ENCODE measurements around the gene PMEPA1.

PMEPA1 gene

DNA sequence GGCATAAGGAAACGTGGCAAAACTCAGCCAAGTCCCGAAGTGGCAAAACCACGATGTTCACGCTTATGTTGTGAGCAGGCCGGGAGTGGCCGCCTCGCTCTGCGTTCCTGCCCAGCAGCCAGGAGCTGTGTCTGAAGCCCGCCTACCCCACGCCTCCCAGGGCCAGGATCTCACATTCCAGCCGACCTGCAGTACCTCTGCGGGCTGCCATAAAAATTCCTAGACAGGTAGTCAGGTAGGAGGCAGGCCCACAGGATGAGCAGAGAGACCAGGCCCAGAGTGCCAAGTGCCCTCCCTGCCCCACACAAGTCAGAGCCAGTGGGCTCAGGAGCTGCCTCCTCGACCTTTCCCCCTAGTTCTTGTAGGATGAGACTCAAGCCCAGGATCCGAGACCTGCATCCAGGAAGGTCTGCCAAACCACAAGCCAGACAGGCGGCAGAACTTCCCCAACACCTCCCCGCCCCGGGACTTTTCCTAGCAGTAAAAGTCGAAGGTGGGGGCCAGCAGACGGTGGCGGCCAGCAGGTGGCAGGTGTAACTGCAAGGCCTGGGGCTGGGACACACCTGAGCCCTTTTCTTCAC, 16.7 kb downstream of the PMEPA1 start:
- DNase-seq, result no peak

DNA sequence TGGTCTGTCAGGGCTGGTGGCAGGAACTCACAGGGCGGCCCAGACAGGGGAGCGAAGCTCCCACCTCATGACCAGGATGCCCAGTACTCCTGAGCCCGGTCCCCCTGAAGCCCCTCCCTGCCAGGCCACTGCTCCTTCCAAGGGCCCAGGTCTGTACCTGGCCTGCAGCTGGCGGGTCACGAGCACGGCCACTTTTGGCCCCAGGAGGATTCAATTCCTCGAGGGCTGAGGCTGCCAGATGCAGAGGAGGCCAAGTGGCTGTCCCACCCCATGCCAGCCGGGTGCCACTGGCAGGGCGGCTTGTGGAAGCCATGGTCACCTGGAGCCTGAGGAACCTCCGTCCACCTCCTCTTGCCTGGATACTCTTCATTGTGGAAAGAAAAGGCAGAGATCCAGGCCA, 17.4 kb downstream of the PMEPA1 start:
- DNase-seq, result no peak

GRCh38 chr20:57691699-57692098, 18.1 kb downstream of the PMEPA1 start:
- no peak for DNase-seq

DNA sequence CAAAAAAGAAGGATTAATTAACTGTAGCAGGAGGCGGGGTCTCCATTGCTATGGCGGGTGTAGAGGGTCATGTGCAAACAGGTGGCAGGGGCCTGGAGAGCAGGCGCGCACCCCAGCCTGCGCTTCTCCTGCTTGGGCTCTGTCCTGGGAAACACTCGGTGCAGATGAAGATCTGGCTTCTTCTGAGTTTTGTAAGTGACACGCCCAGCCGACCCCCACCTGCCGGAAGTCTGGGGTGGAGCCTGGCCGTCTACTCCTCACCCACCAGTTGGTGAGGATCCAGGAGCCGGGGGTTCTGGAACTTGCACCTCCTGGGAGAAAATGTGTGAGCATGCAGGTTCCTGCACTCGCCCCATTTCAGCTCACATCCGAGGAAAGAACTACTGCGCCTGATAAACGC, 19.3 kb downstream of the PMEPA1 start:
- DNase-seq, result no peak

- no peak for DNase-seq
These were observed 19.9 kb downstream of the PMEPA1 start for GRCh38 chr20:57689745-57690481.

GRCh38 chr20:57688864-57689263, 21.0 kb downstream of the PMEPA1 start:
- no peak for DNase-seq

DNA sequence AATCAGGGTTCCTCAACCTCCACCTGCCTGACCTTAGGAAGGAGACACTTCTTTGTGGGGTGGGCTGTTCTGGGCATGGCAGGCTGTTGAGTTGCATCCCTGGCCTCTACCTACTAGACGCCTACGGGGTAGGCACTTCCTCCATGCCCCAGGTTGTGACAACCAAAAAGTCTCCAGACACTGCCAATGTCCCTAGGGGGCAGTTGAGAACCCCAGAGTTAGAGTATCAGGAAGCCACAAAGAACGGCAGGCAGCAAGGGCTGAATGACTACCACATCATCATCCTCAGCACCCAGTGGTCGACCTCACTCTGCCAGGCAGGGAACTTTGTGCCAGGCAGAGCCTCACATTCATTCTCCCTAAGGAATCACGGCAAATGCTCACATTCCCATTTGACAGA, 21.5 kb downstream of the PMEPA1 start:
- DNase-seq, result no peak

DNA sequence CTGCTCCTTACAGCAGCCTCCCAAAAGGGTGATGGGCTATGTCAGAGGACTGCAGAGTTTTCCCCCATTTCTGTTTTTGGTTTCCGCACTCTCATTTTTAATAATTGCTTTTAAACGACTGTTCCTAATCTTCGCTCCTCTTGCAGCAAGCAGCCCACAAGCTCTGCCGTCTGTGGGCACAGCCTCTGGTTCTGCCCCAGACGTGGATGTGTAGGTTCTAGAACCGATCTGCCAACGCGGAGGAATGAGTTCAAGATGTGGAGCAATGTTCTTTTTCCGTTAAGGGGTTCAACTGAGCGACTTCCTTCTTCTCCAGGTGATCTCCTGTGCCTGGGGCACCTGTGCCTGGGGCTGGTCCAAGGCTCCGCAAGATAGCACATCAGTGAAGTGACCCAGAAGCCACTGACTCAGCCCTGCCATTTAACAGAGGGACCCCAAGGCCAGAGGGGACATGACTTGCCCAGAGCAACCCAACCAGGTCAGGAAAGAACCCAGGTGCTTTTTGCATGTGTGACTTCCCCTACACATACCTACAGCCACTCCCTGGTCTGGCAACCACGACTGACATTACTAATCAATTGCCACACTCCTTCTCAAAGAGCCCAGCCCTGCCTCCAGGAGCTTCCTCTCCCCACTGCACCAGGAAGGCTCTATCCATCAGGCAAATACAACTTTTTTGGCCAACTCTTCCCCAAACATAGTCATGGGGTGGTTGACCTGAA, 22.7 kb downstream of the PMEPA1 start:
- DNase-seq, result no peak

DNA sequence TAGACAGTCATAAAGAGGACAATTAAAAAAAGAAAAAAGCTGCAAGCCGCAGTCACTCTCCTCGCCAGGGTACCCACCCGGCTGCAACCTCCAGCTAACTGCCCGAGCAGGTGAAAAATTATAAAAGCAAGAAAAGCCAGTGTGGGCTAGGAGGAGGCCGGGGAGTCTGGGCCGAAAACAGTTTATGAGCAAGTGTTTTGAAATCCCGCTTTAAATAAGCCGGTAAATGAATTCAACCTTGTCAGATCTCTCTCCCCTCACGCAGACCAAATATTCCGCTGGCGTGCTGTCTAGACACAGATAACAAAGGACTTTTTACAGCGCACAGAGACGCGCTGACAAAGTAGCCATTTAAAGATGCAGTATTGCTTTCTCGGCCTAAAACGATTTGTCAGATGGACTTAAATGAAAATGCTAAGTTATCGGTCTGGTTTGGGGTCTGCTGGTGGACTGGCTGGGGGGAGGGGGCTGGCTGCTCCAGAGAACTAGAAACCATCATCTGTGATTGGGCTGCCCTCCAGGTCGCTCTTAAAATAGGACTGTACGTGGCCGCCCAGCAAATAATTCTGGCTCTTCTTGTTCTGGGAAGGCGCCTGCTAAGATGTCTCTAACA, 24.6 kb downstream of the PMEPA1 start:
- DNase-seq, result peak; percentile 18 to 88 (median 59)

GRCh38 chr20:57684808-57685140, 25.0 kb downstream of the PMEPA1 start:
- DNase-seq, result no peak

DNA sequence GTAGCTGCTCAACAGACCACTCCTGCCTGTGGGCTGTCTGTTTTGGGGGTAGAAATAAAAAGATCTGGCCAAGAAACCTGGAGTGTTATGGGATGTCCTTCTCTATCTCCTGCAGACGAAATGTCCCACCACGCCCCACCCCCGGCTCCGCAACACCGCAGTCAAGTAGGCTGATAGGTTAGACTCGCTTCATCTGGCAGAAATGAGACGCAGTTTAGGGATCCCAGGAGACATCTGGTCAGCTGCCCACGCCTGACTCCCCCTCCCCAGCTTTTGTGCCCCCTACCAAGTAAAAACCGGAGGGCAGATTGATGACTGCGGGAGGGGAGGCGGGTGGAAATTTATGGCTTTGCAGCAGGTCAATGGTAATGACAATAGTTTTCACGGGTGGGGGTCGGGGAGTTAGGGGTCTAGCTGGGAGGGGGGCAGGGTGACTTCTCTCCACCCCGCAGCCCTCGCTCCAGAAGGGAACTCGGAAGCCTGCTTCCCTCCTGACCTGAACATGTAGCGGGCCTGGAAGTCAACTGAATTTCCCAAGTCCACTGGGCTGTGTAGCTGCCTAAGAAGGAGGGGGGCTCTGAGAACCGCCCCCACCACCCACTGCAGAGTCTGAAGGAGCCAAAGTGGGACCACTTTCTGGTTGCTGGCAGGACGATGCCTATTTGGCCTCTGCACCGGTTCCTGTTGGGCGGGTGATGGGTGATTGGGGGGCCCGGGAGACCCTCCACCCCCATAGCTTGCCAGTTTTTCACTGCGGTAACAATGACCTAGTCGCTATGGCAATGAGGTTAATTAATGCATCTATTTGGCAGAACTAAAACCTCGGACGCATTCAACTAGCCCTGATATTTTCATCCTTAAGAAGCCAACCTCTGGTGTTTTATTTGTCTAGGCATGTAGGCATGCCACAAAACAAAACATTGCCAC, 25.7 kb downstream of the PMEPA1 start:
- DNase-seq, result peak in 1 of 3 experiments; percentile 56

GRCh38 chr20:57683287-57683686, 26.5 kb downstream of the PMEPA1 start:
- peak in 1 of 3 experiments; percentile 32 for DNase-seq

GRCh38 chr20:57682184-57683101, 27.4 kb downstream of the PMEPA1 start:
- no peak for DNase-seq

GRCh38 chr20:57680934-57681914, 28.6 kb downstream of the PMEPA1 start:
- no peak for DNase-seq

- DNase-seq, result peak in 2 of 3 experiments; percentile 20 to 82
These were observed 29.6 kb downstream of the PMEPA1 start for GRCh38 chr20:57680131-57680716.

DNA sequence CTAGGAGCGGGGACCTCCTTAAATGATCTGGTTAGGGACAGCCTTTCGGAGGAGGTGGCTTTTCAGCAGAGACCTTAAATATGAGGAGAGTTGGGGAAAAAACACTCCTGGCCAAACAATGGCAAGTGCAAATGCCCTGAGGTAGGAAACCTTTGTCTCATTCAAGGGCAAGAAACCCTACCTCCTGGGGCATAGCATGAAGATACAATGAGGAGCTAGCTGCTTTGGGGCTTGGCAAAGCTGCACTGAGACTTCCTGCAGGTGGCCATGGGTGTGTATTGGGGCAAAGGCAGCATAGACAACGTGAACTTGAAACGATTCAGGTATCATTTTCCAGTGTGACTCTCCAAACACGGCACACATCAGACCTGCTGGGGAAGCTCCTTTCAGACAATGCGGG, 30.7 kb downstream of the PMEPA1 start:
- no peak for DNase-seq

DNA sequence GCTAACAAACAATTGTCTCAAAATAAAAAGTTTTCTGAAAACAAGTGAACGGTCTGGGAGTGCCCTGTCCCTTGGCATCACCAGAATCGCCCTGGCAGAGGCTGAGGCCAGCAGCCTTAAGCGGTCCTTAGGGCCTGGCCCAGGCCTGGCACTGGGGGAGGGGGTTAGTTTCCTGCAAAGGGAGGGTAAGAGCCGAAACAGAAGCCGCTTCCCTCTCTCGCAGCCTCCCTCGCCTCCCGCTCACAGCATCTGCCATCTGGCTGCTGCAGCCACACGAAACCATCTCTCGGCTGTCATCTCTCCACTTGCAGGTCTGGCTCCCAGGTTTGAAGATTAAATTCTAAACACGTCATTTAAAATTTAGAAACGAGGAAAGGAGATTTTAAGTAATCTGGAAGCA, 31.5 kb downstream of the PMEPA1 start:
- DNase-seq, result no peak

DNA sequence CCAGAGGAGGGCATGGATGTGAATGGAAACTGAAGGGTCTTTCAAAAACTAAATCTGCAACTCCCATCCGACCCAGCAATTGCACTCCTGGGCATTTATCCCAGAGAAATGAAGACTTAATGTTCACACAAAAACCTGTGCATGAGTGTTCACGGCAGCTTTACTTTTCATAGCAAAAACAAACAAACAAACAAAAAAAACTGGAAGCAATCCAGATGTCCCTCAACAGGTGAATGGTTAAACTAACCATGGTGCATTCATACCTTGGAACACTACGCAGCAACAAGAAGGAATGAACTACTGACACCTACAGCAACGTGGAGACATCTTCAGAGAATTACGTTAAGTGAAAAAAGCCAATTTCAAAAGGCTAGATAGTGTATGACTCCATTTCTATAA, 32.2 kb downstream of the PMEPA1 start:
- no peak for DNase-seq

Measured in NCI-H1417 (cell line).